ENCODE measurements around the gene LRRC8C.

The LRRC8C gene

DNA sequence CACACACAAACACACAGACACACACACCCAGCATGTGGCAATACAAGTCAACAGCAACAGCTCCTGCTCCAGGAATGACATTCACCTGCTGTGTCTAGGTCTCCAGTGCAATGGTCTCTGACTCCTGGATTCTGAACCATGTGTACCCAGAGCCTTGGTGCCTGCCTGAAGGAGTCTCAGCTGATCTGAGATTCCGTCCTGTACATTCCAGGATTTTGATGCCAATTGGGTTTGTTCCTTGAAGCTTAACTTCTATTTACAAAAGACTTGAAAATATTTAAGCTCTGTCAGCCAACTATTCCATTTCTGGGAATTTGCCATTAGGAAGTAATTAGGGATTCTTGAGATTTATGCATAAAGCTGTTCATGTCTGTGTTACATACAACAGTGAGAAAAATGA lies 102.6 kb downstream of the LRRC8C start:
- H3K9me3 ChIP-seq (ENCODE audit: control insufficient read depth, insufficient read depth, low read length), result no peaks in the 10 kb centered on the region
- no peaks in the 10 kb centered on the region for H4K20me1 ChIP-seq (ENCODE audit: control insufficient read depth, insufficient read depth, low read depth, low read length)
- H3K4me3 ChIP-seq (ENCODE audit: low read length), result no peak overlapping the region
- H3K4me2 ChIP-seq (ENCODE audit: low read length), result no peak overlapping the region
- H3K27me3 ChIP-seq (ENCODE audit: control insufficient read depth, low read length), result peaks cover 13% of the 10 kb centered on the region; the same call in 1 of the 2 replicates
- H3K27ac ChIP-seq (ENCODE audit: low read depth, low read length), result no peak overlapping the region
- H3F3A ChIP-seq (ENCODE audit: control insufficient read depth, insufficient read depth), result no peaks in the 10 kb centered on the region
- no peaks in the 10 kb centered on the region for H3K36me3 ChIP-seq (ENCODE audit: control insufficient read depth, low read length)
- no peaks in the 10 kb centered on the region for H3K4me1 ChIP-seq (ENCODE audit: control insufficient read depth, low read length)
- no peaks in the 10 kb centered on the region for H3K9me2 ChIP-seq (replicated peaks; ENCODE audit: control insufficient read depth, low read length)
- no peak for TF ChIP-seq EZH2phosphoT487 (IDR thresholded peaks at IDR 0.05; ENCODE audit: borderline replicate concordance, low read length)
- TF ChIP-seq, protein P1, sequence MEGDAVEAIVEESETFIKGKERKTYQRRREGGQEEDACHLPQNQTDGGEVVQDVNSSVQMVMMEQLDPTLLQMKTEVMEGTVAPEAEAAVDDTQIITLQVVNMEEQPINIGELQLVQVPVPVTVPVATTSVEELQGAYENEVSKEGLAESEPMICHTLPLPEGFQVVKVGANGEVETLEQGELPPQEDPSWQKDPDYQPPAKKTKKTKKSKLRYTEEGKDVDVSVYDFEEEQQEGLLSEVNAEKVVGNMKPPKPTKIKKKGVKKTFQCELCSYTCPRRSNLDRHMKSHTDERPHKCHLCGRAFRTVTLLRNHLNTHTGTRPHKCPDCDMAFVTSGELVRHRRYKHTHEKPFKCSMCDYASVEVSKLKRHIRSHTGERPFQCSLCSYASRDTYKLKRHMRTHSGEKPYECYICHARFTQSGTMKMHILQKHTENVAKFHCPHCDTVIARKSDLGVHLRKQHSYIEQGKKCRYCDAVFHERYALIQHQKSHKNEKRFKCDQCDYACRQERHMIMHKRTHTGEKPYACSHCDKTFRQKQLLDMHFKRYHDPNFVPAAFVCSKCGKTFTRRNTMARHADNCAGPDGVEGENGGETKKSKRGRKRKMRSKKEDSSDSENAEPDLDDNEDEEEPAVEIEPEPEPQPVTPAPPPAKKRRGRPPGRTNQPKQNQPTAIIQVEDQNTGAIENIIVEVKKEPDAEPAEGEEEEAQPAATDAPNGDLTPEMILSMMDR (IDR thresholded peaks at IDR 0.05; ENCODE audit: low read depth, low read length, poor library complexity, severe bottlenecking), result no peak
- no peaks in the 10 kb centered on the region for H3K79me2 ChIP-seq (ENCODE audit: control insufficient read depth, low read length)

DNA sequence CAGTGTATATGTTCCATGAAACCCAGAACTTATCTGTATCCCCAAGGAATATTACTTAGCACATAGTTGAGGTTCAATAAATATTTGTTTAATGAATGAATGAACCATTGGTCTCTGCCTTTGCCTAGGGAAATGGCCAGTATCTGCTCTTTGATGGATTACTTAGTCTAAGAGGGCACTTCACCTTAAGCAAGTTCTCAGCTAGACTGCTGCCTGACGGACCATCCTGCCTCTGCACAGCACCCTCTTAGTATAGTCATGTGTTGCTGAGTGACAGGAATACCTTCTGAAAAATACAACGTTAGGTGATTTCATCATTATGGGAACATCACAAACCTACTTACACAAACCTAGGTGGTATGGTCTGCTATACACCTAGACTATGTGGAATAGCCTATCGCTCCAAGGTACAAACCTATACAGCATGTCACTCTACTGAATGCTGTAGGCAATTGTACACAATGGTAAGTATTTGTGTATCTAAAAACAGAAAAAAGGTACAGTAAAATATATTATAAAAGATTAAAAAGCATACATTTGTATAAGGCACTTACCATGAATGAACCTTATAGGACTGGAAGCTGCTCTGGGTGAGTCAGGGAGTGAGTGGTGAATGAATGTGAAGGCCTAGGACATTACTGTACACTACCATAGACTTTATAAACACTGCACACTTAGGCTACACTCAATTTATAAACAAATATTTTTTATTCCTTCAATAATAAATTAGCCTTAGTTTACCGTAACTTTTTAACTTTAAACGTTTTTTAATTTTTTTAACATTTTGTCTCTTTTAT lies 104.2 kb downstream of the LRRC8C start:
- no peaks in the 10 kb centered on the region for H3K79me2 ChIP-seq (ENCODE audit: control insufficient read depth, low read length)
- H3K27ac ChIP-seq (ENCODE audit: low read depth, low read length), result no peak overlapping the region
- H3K27me3 ChIP-seq (ENCODE audit: control insufficient read depth, low read length), result peaks cover 7% of the 10 kb centered on the region; the same call in 1 of the 2 replicates
- TF ChIP-seq, protein P1 (IDR thresholded peaks at IDR 0.05; ENCODE audit: low read depth, low read length, poor library complexity, severe bottlenecking), result no peak
- TF ChIP-seq EZH2phosphoT487 (IDR thresholded peaks at IDR 0.05; ENCODE audit: borderline replicate concordance, low read length), result no peak
- no peaks in the 10 kb centered on the region for H3K36me3 ChIP-seq (ENCODE audit: control insufficient read depth, low read length)
- no peaks in the 10 kb centered on the region for H3K9me3 ChIP-seq (ENCODE audit: control insufficient read depth, insufficient read depth, low read length)
- H3K4me3 ChIP-seq (ENCODE audit: low read length), result no peak overlapping the region
- no peaks in the 10 kb centered on the region for H3K4me1 ChIP-seq (ENCODE audit: control insufficient read depth, low read length)
- no peaks in the 10 kb centered on the region for H3F3A ChIP-seq (ENCODE audit: control insufficient read depth, insufficient read depth)
- no peak overlapping the region for H3K4me2 ChIP-seq (ENCODE audit: low read length)
- H3K9me2 ChIP-seq (replicated peaks; ENCODE audit: control insufficient read depth, low read length), result no peaks in the 10 kb centered on the region
- H4K20me1 ChIP-seq (ENCODE audit: control insufficient read depth, insufficient read depth, low read depth, low read length), result no peaks in the 10 kb centered on the region

DNA sequence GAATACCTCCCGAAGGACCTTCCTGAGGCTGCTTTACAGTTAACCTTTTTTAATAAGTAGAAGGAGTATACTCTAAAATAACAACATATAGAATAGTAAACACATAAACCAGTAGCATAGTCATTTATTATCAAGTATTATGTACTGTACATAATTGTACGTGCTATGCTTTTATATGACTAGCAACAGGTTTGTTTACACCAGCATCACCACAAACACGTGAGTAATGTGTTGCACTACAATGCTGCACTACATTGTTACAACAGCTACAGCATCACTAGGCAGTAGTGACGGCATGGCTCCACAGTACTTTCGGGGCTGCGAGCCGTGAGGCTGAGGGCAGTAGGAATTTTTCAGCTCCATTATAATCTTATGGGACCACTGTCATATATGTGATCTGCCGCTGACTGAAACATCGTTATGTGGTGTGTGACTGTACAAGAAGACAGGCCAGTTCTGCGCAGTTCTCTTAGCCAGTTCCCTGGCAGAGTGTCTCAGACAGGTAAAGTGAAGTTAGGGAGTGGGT lies 105.1 kb downstream of the LRRC8C start:
- Histone ChIP-seq H3F3A (ENCODE audit: control insufficient read depth, insufficient read depth) (no peaks in the 10 kb centered on the region), H3K36me3 (ENCODE audit: control insufficient read depth, low read length) (no peaks in the 10 kb centered on the region), H3K27me3 (ENCODE audit: control insufficient read depth, low read length) (peaks cover 4% of the 10 kb centered on the region; the same call in 1 of the 2 replicates), H3K27ac (ENCODE audit: low read depth, low read length) (no peak overlapping the region), H3K4me1 (ENCODE audit: control insufficient read depth, low read length) (no peaks in the 10 kb centered on the region), H3K9me2 (replicated peaks; ENCODE audit: control insufficient read depth, low read length) (no peaks in the 10 kb centered on the region), H3K4me3 (ENCODE audit: low read length) (no peak overlapping the region), H3K4me2 (ENCODE audit: low read length) (no peak overlapping the region), H3K9me3 (ENCODE audit: control insufficient read depth, insufficient read depth, low read length) (no peaks in the 10 kb centered on the region), H4K20me1 (ENCODE audit: control insufficient read depth, insufficient read depth, low read depth, low read length) (no peaks in the 10 kb centered on the region), H3K79me2 (ENCODE audit: control insufficient read depth, low read length) (no peaks in the 10 kb centered on the region)
- TF ChIP-seq, protein P1 (IDR thresholded peaks at IDR 0.05; ENCODE audit: low read depth, low read length, poor library complexity, severe bottlenecking), result no peak
- no peak for TF ChIP-seq EZH2phosphoT487 (IDR thresholded peaks at IDR 0.05; ENCODE audit: borderline replicate concordance, low read length)

All from DOHH2 (cell line).